Measurements from ENCODE around the gene RXRA.

Gene RXRA

DNA sequence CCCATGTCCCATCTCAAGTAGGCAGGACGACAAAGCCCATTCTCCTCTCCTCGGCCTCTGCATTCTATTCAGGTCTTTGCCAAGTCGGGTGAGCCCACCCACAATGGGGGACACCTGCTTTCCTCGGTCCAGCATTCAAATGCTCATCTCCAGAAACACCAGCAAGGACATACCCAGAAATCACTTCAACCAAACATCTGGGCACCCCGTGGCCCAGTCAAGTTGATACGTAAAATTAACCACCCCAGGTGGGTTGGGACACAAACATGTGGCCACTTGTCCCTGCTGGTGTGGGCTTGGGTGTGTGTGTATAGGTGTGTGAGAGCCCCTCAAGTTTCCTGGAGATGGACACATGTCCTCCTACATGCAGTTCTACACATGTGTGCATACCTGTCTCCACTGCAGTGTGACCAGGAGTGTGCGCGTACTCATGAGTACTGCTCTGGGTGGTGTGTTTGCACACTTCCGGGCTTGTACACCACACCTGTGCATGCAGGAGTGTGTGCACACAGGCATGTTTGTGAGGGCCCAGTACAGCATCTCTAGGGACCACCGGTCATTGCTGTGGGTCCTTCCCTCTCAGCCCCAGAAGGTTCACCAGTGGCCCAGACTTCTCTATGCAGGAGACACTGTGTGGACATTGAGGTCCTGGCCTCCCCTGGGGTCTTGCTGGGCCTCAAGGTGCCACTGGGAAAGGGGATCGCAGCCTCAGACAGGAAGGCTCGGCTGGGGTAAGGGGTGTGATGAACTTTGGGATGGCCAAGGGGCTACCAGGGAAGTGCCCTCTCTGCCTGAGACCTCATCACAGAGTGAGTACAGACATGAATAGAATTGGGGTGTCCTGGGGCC is 35.4 kb upstream of the RXRA start:
- TF ChIP-seq FOXP2 (optimal IDR thresholded peaks at IDR 0.05; ENCODE audit: borderline replicate concordance, extremely low read depth, extremely low read length, insufficient read depth) (no peak), SIN3A (IDR thresholded peaks at IDR 0.05; ENCODE audit: borderline replicate concordance, insufficient read depth, low read length) (no peak)
- TF ChIP-seq, protein P1, sequence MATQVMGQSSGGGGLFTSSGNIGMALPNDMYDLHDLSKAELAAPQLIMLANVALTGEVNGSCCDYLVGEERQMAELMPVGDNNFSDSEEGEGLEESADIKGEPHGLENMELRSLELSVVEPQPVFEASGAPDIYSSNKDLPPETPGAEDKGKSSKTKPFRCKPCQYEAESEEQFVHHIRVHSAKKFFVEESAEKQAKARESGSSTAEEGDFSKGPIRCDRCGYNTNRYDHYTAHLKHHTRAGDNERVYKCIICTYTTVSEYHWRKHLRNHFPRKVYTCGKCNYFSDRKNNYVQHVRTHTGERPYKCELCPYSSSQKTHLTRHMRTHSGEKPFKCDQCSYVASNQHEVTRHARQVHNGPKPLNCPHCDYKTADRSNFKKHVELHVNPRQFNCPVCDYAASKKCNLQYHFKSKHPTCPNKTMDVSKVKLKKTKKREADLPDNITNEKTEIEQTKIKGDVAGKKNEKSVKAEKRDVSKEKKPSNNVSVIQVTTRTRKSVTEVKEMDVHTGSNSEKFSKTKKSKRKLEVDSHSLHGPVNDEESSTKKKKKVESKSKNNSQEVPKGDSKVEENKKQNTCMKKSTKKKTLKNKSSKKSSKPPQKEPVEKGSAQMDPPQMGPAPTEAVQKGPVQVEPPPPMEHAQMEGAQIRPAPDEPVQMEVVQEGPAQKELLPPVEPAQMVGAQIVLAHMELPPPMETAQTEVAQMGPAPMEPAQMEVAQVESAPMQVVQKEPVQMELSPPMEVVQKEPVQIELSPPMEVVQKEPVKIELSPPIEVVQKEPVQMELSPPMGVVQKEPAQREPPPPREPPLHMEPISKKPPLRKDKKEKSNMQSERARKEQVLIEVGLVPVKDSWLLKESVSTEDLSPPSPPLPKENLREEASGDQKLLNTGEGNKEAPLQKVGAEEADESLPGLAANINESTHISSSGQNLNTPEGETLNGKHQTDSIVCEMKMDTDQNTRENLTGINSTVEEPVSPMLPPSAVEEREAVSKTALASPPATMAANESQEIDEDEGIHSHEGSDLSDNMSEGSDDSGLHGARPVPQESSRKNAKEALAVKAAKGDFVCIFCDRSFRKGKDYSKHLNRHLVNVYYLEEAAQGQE (IDR thresholded peaks at IDR 0.05; ENCODE audit: insufficient read depth in 1 of 2, low read depth in 2 of 2, low read length in 2 of 2): no peak

DNA sequence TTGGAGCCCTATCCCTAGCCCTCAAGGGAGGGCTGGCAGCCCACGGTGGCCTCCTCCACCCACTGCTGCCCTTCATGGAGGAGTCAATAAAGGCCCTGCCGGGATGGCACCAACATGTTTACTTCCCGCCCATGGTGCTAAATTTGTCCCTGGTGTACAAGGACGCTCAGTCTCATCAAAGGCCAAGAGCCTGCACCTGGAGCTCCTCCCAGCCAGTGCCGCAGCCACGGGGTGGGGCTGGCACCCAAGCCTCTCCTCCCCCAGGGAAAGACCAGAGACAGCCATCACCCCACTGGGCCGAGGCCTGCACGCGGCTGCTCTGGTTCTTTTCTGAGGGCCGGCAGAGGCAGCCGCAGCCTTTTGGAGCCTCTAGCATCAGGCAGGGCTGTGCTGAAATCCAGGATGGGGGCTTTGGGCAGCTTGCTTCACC is 34.8 kb upstream of the RXRA start:
- TF ChIP-seq, protein P1 (IDR thresholded peaks at IDR 0.05; ENCODE audit: insufficient read depth in 1 of 2, low read depth in 2 of 2, low read length in 2 of 2): no peak
- TF ChIP-seq POLR2AphosphoS5 (IDR thresholded peaks at IDR 0.05; ENCODE audit: low read depth, low read length) (no peak), FOXP2 (optimal IDR thresholded peaks at IDR 0.05; ENCODE audit: borderline replicate concordance, extremely low read depth, extremely low read length, insufficient read depth) (no peak), TAF1 (IDR thresholded peaks at IDR 0.05; ENCODE audit: borderline replicate concordance, insufficient read depth, low read length) (no peak), SIN3A (IDR thresholded peaks at IDR 0.05; ENCODE audit: borderline replicate concordance, insufficient read depth, low read length) (no peak)

DNA sequence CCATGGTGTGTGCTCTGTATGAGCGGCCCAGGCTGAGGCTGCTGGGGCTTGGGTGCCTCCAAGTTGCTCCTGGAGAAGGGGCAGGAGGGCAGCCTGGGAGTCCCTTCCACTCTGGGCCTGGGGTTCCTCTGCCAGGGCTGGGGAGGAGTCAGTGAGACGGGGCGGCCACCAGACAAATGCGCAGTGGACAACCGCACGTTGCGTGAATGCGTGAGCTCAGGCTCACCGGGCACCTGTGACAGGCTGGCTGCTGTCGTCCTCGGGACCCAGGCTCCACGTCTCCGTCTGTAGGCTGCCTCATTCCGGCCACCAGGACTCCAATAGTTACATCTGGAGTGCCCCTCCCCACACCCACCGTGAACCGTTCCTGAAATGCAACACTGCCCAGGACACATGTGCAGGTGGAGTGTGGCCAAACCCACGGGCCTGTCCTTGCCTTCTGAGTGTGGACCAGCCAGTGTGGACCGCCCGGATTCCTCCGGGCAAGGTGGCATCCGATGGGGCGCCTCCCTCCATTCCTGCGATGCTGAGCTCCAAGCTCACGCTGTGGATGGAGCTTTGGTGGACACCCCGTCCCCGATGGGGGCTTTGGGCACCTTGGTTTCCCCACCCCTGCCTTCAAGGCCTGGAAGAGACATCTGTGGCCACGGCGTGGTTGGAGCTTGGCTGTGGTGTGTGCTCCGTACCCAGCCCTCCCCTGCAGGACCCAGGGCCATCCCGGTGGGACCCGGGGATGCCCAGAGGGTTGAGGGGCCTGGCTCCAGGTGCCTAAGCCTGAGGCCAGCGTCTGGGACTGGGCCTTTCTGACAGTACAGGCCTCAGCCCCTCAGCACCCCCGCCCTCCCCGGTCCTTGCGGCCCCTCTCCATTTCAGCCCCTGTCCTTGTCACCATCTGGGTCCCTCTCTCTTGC is 34.0 kb upstream of the RXRA start:
- TF ChIP-seq POLR2AphosphoS5 (IDR thresholded peaks at IDR 0.05; ENCODE audit: low read depth, low read length): no peak

DNA sequence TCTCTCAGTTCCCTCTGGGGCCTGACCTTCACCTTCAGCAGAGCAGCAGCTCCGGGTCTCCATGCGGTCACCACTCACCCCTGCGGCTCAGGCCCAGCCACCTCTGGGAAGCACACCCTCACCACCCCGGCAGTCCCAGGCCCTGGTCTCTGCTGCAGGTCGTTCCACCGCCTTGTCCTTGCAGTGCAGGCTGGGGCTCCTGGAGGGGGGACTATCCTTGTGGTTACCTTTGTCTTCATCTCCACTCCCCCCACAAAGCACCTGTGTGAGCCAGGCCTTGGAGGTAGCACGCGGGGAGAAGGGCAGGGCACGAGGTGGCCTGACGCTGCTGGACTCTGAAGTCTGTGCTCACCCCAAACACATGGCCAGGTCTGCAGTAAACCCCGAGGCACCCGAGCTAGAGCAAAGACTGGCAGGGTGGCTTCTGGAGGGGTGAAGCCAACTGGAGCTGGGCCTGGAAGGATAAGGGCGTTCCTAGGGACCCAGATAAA is 33.2 kb upstream of the RXRA start:
- TF ChIP-seq TAF1 (IDR thresholded peaks at IDR 0.05; ENCODE audit: borderline replicate concordance, insufficient read depth, low read length): no peak
- no peak for TF ChIP-seq SIN3A (IDR thresholded peaks at IDR 0.05; ENCODE audit: borderline replicate concordance, insufficient read depth, low read length)
- TF ChIP-seq, protein P1 (IDR thresholded peaks at IDR 0.05; ENCODE audit: insufficient read depth in 1 of 2, low read depth in 2 of 2, low read length in 2 of 2): no peak
- no peak for TF ChIP-seq FOXP2 (optimal IDR thresholded peaks at IDR 0.05; ENCODE audit: borderline replicate concordance, extremely low read depth, extremely low read length, insufficient read depth)
- TF ChIP-seq POLR2AphosphoS5 (IDR thresholded peaks at IDR 0.05; ENCODE audit: low read depth, low read length): no peak

DNA sequence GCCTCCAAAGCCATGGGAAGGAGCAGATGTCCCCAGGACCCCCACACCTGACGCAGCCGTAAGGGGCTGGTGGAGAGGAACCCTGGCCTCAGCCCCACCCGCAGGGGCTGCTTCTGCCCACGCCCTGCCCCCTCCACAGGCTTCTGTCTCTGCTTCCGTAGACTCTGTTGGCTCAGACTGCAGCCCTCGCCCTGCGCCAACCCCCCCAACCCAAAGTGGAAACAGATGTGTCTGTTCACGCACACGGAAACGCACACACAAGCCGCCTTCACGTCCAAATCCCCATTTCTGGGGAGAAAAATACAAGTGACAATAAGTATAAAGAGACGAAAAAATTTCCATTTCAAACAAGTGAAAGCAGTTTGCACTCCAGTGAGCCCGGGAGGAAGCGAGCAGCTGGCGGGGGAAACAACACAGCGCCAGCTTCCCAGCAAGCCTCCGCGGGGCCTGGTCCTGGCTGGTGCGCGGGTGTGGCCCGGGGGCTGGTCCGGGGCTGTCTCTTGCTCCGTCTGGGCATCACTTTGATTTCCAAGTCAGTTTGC is 32.6 kb upstream of the RXRA start:
- no peak for TF ChIP-seq POLR2AphosphoS5 (IDR thresholded peaks at IDR 0.05; ENCODE audit: low read depth, low read length)
- peak; percentile 4 for TF ChIP-seq FOXP2 (optimal IDR thresholded peaks at IDR 0.05; ENCODE audit: borderline replicate concordance, extremely low read depth, extremely low read length, insufficient read depth)
- TF ChIP-seq, protein P1 (IDR thresholded peaks at IDR 0.05; ENCODE audit: insufficient read depth in 1 of 2, low read depth in 2 of 2, low read length in 2 of 2): no peak
